ENCODE data around the gene TMEM116.

Gene TMEM116

GRCh38 chr12:111887926-111888745 lies 124.8 kb downstream of the TMEM116 start:
- DNase-seq = no peak

DNA sequence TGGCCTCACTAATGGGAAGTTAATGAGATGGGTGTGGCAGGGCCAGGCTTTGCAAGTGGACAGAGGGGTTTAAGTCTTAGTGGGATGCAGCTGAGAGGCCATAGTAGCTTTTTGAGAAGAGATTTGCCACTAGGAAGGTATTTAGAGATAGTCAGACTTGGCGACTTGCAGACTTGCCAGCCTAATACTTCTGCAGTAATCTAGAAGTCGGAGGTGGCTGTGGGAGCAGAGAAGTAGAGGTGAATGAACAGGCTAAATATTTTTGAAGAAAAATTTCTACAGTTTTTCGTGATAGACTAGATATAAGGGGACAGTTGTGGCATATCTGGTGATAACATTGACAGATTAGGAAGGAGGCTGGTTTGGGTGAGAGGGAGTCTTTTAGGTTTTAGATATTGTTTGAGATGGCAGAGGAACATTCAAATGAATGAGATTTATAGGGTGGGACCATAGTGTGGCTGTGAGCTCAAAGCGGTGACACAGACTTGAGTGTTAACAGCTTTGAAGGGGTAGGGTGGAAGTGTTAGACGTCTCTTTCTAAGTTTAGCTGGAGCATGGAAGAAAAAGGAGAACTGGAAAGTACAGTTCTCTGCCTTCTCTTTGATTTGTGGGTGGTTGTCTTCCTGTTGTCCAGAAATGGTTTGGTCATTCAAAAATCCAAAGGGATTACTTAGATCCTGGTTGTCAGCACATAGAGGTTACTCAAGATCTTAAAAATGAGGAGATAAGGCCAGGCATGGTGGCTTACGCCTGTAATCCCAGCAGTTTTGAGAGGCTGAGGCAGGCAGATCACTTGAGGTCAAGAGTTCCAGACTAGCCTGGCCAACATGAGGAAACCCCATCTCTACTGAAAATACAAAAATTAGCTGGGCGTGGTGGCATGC lies 126.1 kb downstream of the TMEM116 start:
- DNase-seq = no peak

GRCh38 chr12:111881716-111882115 lies 131.2 kb downstream of the TMEM116 start:
- DNase-seq = no peak
